Ectodermal cell (in vitro differentiated cells): ENCODE data around the gene ANKRD22.
A peak's percentile ranks its signal among the peaks of the same experiment; 100 is the strongest.
"Not testable (repeated sequence)": the region's sequence is repeated elsewhere in the genome, so short reads cannot be mapped to it uniquely, and the experiment has no call there.

Experiments
- H3K27ac ChIP-seq: 2 replicates; pipeline ENCODE4 v1.7.0; 2013; ENCODE audit warnings: mild to moderate bottlenecking, low read depth, low read length; ENCODE audit not compliant: insufficient read depth, poor library complexity, severe bottlenecking
- H3K27me3 ChIP-seq: 2 replicates; pipeline ENCODE4 v1.7.0; 2013; ENCODE audit warnings: mild to moderate bottlenecking, low read length; ENCODE audit not compliant: insufficient read depth, control insufficient read depth, poor library complexity, severe bottlenecking
- H3K36me3 ChIP-seq: one replicate; pipeline ENCODE4 v1.7.0; 2013; ENCODE audit warnings: low read length; ENCODE audit not compliant: control insufficient read depth, insufficient read depth
- H3K4me1 ChIP-seq: one replicate; pipeline ENCODE4 v1.7.0; 2013; ENCODE audit warnings: low read length; ENCODE audit not compliant: control insufficient read depth, insufficient read depth
- H3K4me3 ChIP-seq: 2 replicates; pipeline ENCODE4 v1.7.0; 2013; ENCODE audit warnings: low read depth, low read length, control low read depth; ENCODE audit not compliant: insufficient read depth
- H3K9me3 ChIP-seq: 2 replicates; pipeline ENCODE4 v1.7.0; 2013; ENCODE audit warnings: mild to moderate bottlenecking, low read length, moderate library complexity; ENCODE audit not compliant: control insufficient read depth
- WGBS, 2 experiments: methylation state at CpG; one replicate each; pipeline ENCODE4 v1.1.7; 2013; ENCODE audit warnings: missing lambda C conversion rate in 2 of 2; 5-methylcytosine and 5-hydroxymethylcytosine counted together

The ANKRD22 gene

GRCh38 chr10:88889559-88890337 lies 38.1 kb upstream of the ANKRD22 start:
- no peaks in the 10 kb centered on the region for H3K36me3 ChIP-seq
- H3K9me3 ChIP-seq, result no peaks in the 10 kb centered on the region
- H3K27ac ChIP-seq, result no peak overlapping the region
- 97% methylated on average over 1 of the region's 1 CpG for WGBS, 2 experiments
- no peaks in the 10 kb centered on the region for H3K4me1 ChIP-seq
- no peak overlapping the region for H3K4me3 ChIP-seq
- no peaks in the 10 kb centered on the region for H3K27me3 ChIP-seq

GRCh38 chr10:88888810-88889445 lies 37.3 kb upstream of the ANKRD22 start:
- H3K4me1 ChIP-seq, result no peaks in the 10 kb centered on the region
- H3K36me3 ChIP-seq, result no peaks in the 10 kb centered on the region
- no peaks in the 10 kb centered on the region for H3K27me3 ChIP-seq
- no peak overlapping the region for H3K27ac ChIP-seq
- no peak overlapping the region for H3K4me3 ChIP-seq
- H3K9me3 ChIP-seq, result no peaks in the 10 kb centered on the region

- H3K27me3 ChIP-seq, result peaks cover 8% of the 10 kb centered on the region
- H3K27ac ChIP-seq, result no peak overlapping the region
- H3K9me3 ChIP-seq, result no peaks in the 10 kb centered on the region
- no peak overlapping the region for H3K4me3 ChIP-seq
- no peaks in the 10 kb centered on the region for H3K36me3 ChIP-seq
- no peaks in the 10 kb centered on the region for H3K4me1 ChIP-seq
Measured at GRCh38 chr10:88886557-88886956, 34.9 kb upstream of the ANKRD22 start.

GRCh38 chr10:88883448-88883809 lies 31.8 kb upstream of the ANKRD22 start:
- Histone ChIP-seq H3K4me3 (no peak overlapping the region), H3K27me3 (peaks cover 38% of the 10 kb centered on the region), H3K27ac (no peak overlapping the region), H3K36me3 (no peaks in the 10 kb centered on the region), H3K4me1 (no peaks in the 10 kb centered on the region), H3K9me3 (no peaks in the 10 kb centered on the region)
- 86 to 91% methylated on average over 2 of the region's 2 CpGs for WGBS, 2 experiments

- H3K27ac ChIP-seq, H3K9me3 ChIP-seq, H3K4me3 ChIP-seq, H3K36me3 ChIP-seq, H3K4me1 ChIP-seq: not testable (repeated sequence)
- peaks cover 40% of the 10 kb centered on the region for H3K27me3 ChIP-seq
- 84% methylated on average over 7 to 8 of the region's 8 CpGs for WGBS, 2 experiments
Measured at GRCh38 chr10:88882646-88883447, 31.2 kb upstream of the ANKRD22 start.

- Histone ChIP-seq H3K27ac (no peak overlapping the region), H3K36me3 (no peaks in the 10 kb centered on the region), H3K9me3 (no peaks in the 10 kb centered on the region), H3K27me3 (peaks cover 40% of the 10 kb centered on the region), H3K4me1 (no peaks in the 10 kb centered on the region), H3K4me3 (no peak overlapping the region)
- 87 to 89% methylated on average over 5 of the region's 5 CpGs for WGBS, 2 experiments
Measured at GRCh38 chr10:88881922-88882645, 30.4 kb upstream of the ANKRD22 start.

- WGBS, 2 experiments, result 82 to 85% methylated on average over 6 of the region's 6 CpGs
- Histone ChIP-seq H3K27me3 (peaks cover 40% of the 10 kb centered on the region), H3K27ac (no peak overlapping the region), H3K36me3 (no peaks in the 10 kb centered on the region), H3K4me1 (no peaks in the 10 kb centered on the region), H3K9me3 (no peaks in the 10 kb centered on the region), H3K4me3 (peak overlapping the region; percentile 68)
Measured at GRCh38 chr10:88881320-88881719, 29.7 kb upstream of the ANKRD22 start.

- Histone ChIP-seq H3K9me3 (no peaks in the 10 kb centered on the region), H3K36me3 (no peaks in the 10 kb centered on the region), H3K4me1 (no peaks in the 10 kb centered on the region), H3K4me3 (peak overlapping the region; percentile 68), H3K27me3 (peaks cover 40% of the 10 kb centered on the region), H3K27ac (no peak overlapping the region)
- 0 to 1% methylated on average over 84 of the region's 84 CpGs for WGBS, 2 experiments
Measured at GRCh38 chr10:88880282-88881076, 28.8 kb upstream of the ANKRD22 start.

- no peak within 1 kb of the TSS for H3K27ac ChIP-seq
- 7 to 13% methylated on average over 23 to 25 of the region's 26 CpGs for WGBS, 2 experiments
- H3K4me1 ChIP-seq, result no peaks in the 10 kb centered on the region
- H3K27me3 ChIP-seq, result peaks cover 40% of the 10 kb centered on the region
- H3K36me3 ChIP-seq, result no peaks in the 10 kb centered on the region
- H3K4me3 ChIP-seq, result peak within 1 kb of the TSS; percentile 68
- no peaks in the 10 kb centered on the region for H3K9me3 ChIP-seq
Measured at GRCh38 chr10:88879534-88880281, 28.1 kb upstream of the ANKRD22 start, which contains the start of gene STAMBPL1. Gene STAMBPL1 (plus strand): TSS chr10:88880245. CDS start chr10:88901709, 21,464 bp downstream.
